Activated T-cell treated with anti-CD3 and anti-CD28 coated beads for 24 hours (primary cell): ENCODE measurements around the gene WDR18.

Experiments used
- DNase-seq: peaks from one replicate; pipeline ENCODE4 v3.0.0-alpha.2; 2020; ENCODE audit warnings: low read depth

Gene WDR18

GRCh38 chr19:984165-984967 lies at the start of gene WDR18:
WDR18 (plus strand) TSS chr19:984345; CDS start chr19:984354, 9 bp downstream.
- DNase-seq: peak; percentile 86

GRCh38 chr19:934865-935479 lies 49.2 kb upstream of the WDR18 start:
- DNase-seq: no peak

- no peak for DNase-seq
Observed at GRCh38 chr19:936175-936546, 48.0 kb upstream of the WDR18 start.

GRCh38 chr19:937259-937694 lies 46.9 kb upstream of the WDR18 start:
- DNase-seq: no peak

GRCh38 chr19:938233-938923 lies 45.8 kb upstream of the WDR18 start:
- DNase-seq: no peak

- DNase-seq: no peak
Observed at GRCh38 chr19:939439-939838, 44.7 kb upstream of the WDR18 start.

GRCh38 chr19:939922-940321 lies 44.2 kb upstream of the WDR18 start:
- no peak for DNase-seq

- peak; percentile 37 for DNase-seq
Observed at GRCh38 chr19:940591-941291, 43.4 kb upstream of the WDR18 start.

- no peak for DNase-seq
Observed at GRCh38 chr19:941292-942132, 42.6 kb upstream of the WDR18 start.

GRCh38 chr19:942133-942645 lies 42.0 kb upstream of the WDR18 start:
- no peak for DNase-seq

- no peak for DNase-seq
Observed at GRCh38 chr19:943551-944170, 40.5 kb upstream of the WDR18 start.

- no peak for DNase-seq
Observed at GRCh38 chr19:944171-944567, 40.0 kb upstream of the WDR18 start.

- no peak for DNase-seq
Observed at GRCh38 chr19:944663-945241, 39.4 kb upstream of the WDR18 start.

GRCh38 chr19:945401-946252 lies 38.5 kb upstream of the WDR18 start:
- DNase-seq: no peak

- DNase-seq: no peak
Observed at GRCh38 chr19:947090-947706, 36.9 kb upstream of the WDR18 start.

GRCh38 chr19:947707-948539 lies 36.2 kb upstream of the WDR18 start:
- DNase-seq: no peak

GRCh38 chr19:948842-949496 lies 35.2 kb upstream of the WDR18 start:
- DNase-seq: no peak
